B cell (primary cell): ENCODE data around the gene LRRTM3.

Experiments
- CTCF ChIP-seq: fragments of 200-600 bp; IDR thresholded peaks from one replicate; pipeline ENCODE4 v1.8.0; 2022; ENCODE audit warnings: antibody characterized with exemption, mild to moderate bottlenecking
- EZH2 ChIP-seq: IDR thresholded peaks from 2 replicates; pipeline ENCODE4 v1.6.1; 2012; ENCODE audit warnings: borderline replicate concordance, low read depth, mild to moderate bottlenecking, moderate library complexity, low read length; ENCODE audit not compliant: insufficient read depth, poor library complexity, severe bottlenecking

GRCh38 chr10:66983475-66983818 lies 57.6 kb downstream of the LRRTM3 start:
- TF ChIP-seq EZH2: no peak
- no peak for TF ChIP-seq CTCF
